HEK293 (cell line): ENCODE results near the gene KLC1.

Experiments used
- CTCF ChIA-PET: fragments of 350-600 bp; formaldehyde crosslinking; extraction: SDS; loops from one replicate; lab custom pipeline; 2021; ENCODE audit warnings: antibody characterized with exemption; lab: Yijun Ruan, JAX
- POLR2A ChIA-PET: fragments of 300-600 bp; formaldehyde crosslinking; extraction: SDS; loops from one replicate; lab custom pipeline; 2020; ENCODE audit warnings: antibody characterized with exemption, inconsistent platforms; lab: Yijun Ruan, JAX
- H3K27ac ChIP-seq: fragments of 200-500 bp; sonication (Bioruptor generic); 2 replicates; pipeline ENCODE4 v1.5.1; 2014; ENCODE audit warnings: low read depth, low read length, control low read depth, inconsistent platforms; ENCODE audit errors: extremely low read depth
- H3K36me3 ChIP-seq, 2 experiments: fragments of 200-500 bp in 1 of 2; sonication (Bioruptor generic) in 1 of 2; 1 replicate in 1 of 2; 2 replicates in 1 of 2; pipeline ENCODE4 v1.5.1; 2014 to 2017; ENCODE audit warnings: inconsistent platforms in 2 of 2, low read length in 2 of 2; ENCODE audit not compliant: control insufficient read depth in 2 of 2, insufficient read depth in 1 of 2
- H3K4me1 ChIP-seq: fragments of 200-500 bp; sonication (Bioruptor generic); 2 replicates; pipeline ENCODE4 v1.5.1; 2014; ENCODE audit warnings: mild to moderate bottlenecking, low read length, inconsistent platforms; ENCODE audit not compliant: control insufficient read depth, insufficient read depth
- H3K4me3 ChIP-seq: 2 replicates; pipeline ENCODE4 v1.5.1; 2011; ENCODE audit warnings: low read depth, mild to moderate bottlenecking, control low read depth, low read length, moderate library complexity
- H3K9me3 ChIP-seq: fragments of 200-500 bp; sonication (Bioruptor generic); 2 replicates; pipeline ENCODE4 v1.5.1; 2014; ENCODE audit warnings: low read depth, low read length, inconsistent platforms; ENCODE audit not compliant: control insufficient read depth, insufficient read depth
- BCL11B ChIP-seq: fragments of 450-650 bp; formaldehyde crosslinking; IDR thresholded peaks from 2 replicates; pipeline ENCODE4 v1.5.1; 2016; ENCODE audit warnings: low read depth, missing biosample characterization, missing genetic modification characterization
- PRDM10 ChIP-seq: fragments of 450-650 bp; formaldehyde crosslinking; IDR thresholded peaks from 2 replicates; pipeline ENCODE4 v1.5.1; 2016; ENCODE audit warnings: missing biosample characterization, missing genetic modification characterization
- ZFHX2 ChIP-seq: fragments of 450-650 bp; formaldehyde crosslinking; conservative IDR thresholded peaks from 2 replicates; pipeline ENCODE4 v1.5.1; 2016; ENCODE audit warnings: missing biosample characterization, missing genetic modification characterization
- ZIC2 ChIP-seq: fragments of 450-650 bp; formaldehyde crosslinking; IDR thresholded peaks from 2 replicates; pipeline ENCODE4 v1.5.1; 2016; ENCODE audit warnings: missing biosample characterization, missing genetic modification characterization
- ZNF16 ChIP-seq: fragments of 450-650 bp; formaldehyde crosslinking; IDR thresholded peaks from 2 replicates; pipeline ENCODE4 v1.5.1; 2016; ENCODE audit warnings: low read depth, missing biosample characterization, missing genetic modification characterization
- ZNF19 ChIP-seq: fragments of 450-650 bp; formaldehyde crosslinking; IDR thresholded peaks from 2 replicates; pipeline ENCODE4; 2016; ENCODE audit warnings: missing biosample characterization, missing genetic modification characterization, low read depth
- ZNF23 ChIP-seq: fragments of 450-650 bp; formaldehyde crosslinking; IDR thresholded peaks from 2 replicates; pipeline ENCODE4 v1.5.1; 2016; ENCODE audit warnings: missing biosample characterization, missing genetic modification characterization, borderline replicate concordance
- ZNF324 ChIP-seq: fragments of 450-650 bp; formaldehyde crosslinking; IDR thresholded peaks from 2 replicates; pipeline ENCODE4 v1.5.1; 2016; ENCODE audit warnings: missing biosample characterization, missing genetic modification characterization
- ZNF404 ChIP-seq: fragments of 450-650 bp; formaldehyde crosslinking; IDR thresholded peaks from 2 replicates; pipeline ENCODE4 v1.5.1; 2017; ENCODE audit warnings: missing biosample characterization, missing genetic modification characterization
- ZNF530 ChIP-seq: fragments of 450-650 bp; formaldehyde crosslinking; IDR thresholded peaks from 2 replicates; pipeline ENCODE4 v1.5.1; 2016; ENCODE audit warnings: low read depth, missing biosample characterization, missing genetic modification characterization
- ZNF555 ChIP-seq: fragments of 450-650 bp; formaldehyde crosslinking; conservative IDR thresholded peaks from 2 replicates; pipeline ENCODE4 v1.5.1; 2017; ENCODE audit warnings: missing biosample characterization, mild to moderate bottlenecking, missing genetic modification characterization, inconsistent platforms
- ZNF571 ChIP-seq: fragments of 450-650 bp; formaldehyde crosslinking; IDR thresholded peaks from 2 replicates; pipeline ENCODE4 v1.5.0; 2017; ENCODE audit warnings: missing biosample characterization, missing genetic modification characterization
- ZNF600 ChIP-seq: fragments of 450-650 bp; formaldehyde crosslinking; IDR thresholded peaks from 2 replicates; pipeline ENCODE4 v1.5.1; 2016; ENCODE audit warnings: missing biosample characterization, missing genetic modification characterization
- ZNF610 ChIP-seq: fragments of 450-650 bp; formaldehyde crosslinking; IDR thresholded peaks from 2 replicates; pipeline ENCODE4 v1.5.1; 2016; ENCODE audit warnings: missing biosample characterization, missing genetic modification characterization, borderline replicate concordance
- ZNF621 ChIP-seq: fragments of 450-650 bp; formaldehyde crosslinking; IDR thresholded peaks from 2 replicates; pipeline ENCODE4 v1.5.1; 2017; ENCODE audit warnings: missing biosample characterization, missing genetic modification characterization
- ZNF830 ChIP-seq: fragments of 450-650 bp; IDR thresholded peaks from 2 replicates; pipeline ENCODE4 v1.5.0; 2018; ENCODE audit warnings: missing biosample characterization, missing genetic modification characterization, low read depth, mild to moderate bottlenecking, moderate library complexity
- TF ChIP-seq, protein P1 (sequence below): fragments of 450-650 bp; formaldehyde crosslinking; IDR thresholded peaks from 2 replicates; pipeline ENCODE4 v1.5.1; 2016; ENCODE audit warnings: missing biosample characterization, missing genetic modification characterization, borderline replicate concordance

The KLC1 gene

GRCh38 chr14:103633391-103633790, 4.4 kb downstream of the KLC1 start:
- ChIA-PET POLR2A (no interaction called here), CTCF (interaction anchor here (0.8 kb wide), 1 partner anchor 86 kb away, joined by 3 read pairs; no protein-coding TSS in a partner anchor)
- Histone ChIP-seq H3K27ac (no peak overlapping the region), H3K36me3 (peaks cover 14 to 17% of the 10 kb centered on the region in 2 experiments; a peak in 2 of 3 replicates), H3K9me3 (no peaks in the 10 kb centered on the region), H3K4me1 (peaks cover 3% of the 10 kb centered on the region), H3K4me3 (no peak overlapping the region)
- no peak for TF ChIP-seq ZNF830
- peak; percentile 31; the same call in 1 of the 2 replicates for TF ChIP-seq ZNF600 (tag by site-specific recombination)

DNA sequence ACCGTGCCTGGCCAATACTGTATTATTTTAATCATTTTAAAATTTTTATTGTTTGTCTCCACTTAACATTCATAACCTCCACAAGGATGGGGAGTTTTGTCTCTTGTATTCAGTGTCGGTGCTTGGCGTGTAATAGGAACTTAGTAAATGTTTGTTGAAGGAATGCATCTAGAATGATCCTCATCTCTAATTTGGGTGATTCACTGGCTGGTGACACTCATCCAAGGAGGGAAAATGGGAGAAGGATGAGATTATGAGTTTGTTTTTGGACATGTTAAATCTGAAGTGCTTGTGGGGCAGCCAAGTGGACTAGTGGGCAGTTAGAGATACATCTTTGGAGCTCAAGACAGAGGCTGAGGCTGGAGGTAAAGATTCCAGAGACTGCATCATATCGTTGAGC, 5.1 kb downstream of the KLC1 start:
- Histone ChIP-seq H3K4me1 (peaks cover 3% of the 10 kb centered on the region), H3K36me3 (peaks cover 17 to 18% of the 10 kb centered on the region in 2 experiments; a peak in 2 of 3 replicates), H3K4me3 (no peak overlapping the region), H3K9me3 (no peaks in the 10 kb centered on the region), H3K27ac (0 out of 2 replicates have a peak overlapping the region, but pooled peaks have one; percentile 16)
- POLR2A ChIA-PET: no interaction called here
- CTCF ChIA-PET: interaction anchor here (0.6 kb wide), 2 partner anchors 16 to 79 kb away, joined by 4 to 6 read pairs; no protein-coding TSS in a partner anchor
- TF ChIP-seq ZNF324 (tag by site-specific recombination) (no peak), ZNF404 (tag by site-specific recombination) (no peak), ZNF555 (tag by site-specific recombination) (no peak), ZIC2 (tag by site-specific recombination) (no peak), ZNF530 (tag by site-specific recombination) (no peak), BCL11B (tag by site-specific recombination) (no peak), ZNF19 (tag by site-specific recombination) (no peak), ZNF23 (tag by site-specific recombination) (no peak)

DNA sequence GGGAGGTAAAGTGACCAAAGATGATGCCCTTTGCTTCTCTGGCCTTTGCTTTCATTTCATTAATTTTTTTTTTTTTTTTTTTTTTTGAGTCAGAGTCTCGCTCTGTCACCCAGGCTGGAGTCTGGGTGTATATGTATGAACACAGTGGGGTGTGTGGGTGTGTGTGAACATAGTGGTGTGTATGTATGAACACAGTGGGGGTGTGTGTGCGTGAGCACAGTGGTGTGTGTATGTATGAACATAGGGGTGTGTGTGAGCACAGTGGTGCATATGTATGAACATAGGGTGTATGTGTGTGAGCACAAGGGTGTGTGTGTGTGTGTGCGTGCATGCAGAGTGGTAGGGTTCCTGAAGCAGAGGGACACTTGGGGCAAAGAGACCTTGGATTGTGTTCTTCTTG, 9.6 kb downstream of the KLC1 start:
- TF ChIP-seq PRDM10 (tag by site-specific recombination) (no peak), ZFHX2 (tag by site-specific recombination) (peak; percentile 46; the same call in 1 of the 2 replicates)
- TF ChIP-seq, all 188 proteins: peak for 1
- CTCF ChIA-PET: interaction anchor here (0.6 kb wide), 1 partner anchor 31 kb away, joined by 3 read pairs; no protein-coding TSS in a partner anchor

DNA sequence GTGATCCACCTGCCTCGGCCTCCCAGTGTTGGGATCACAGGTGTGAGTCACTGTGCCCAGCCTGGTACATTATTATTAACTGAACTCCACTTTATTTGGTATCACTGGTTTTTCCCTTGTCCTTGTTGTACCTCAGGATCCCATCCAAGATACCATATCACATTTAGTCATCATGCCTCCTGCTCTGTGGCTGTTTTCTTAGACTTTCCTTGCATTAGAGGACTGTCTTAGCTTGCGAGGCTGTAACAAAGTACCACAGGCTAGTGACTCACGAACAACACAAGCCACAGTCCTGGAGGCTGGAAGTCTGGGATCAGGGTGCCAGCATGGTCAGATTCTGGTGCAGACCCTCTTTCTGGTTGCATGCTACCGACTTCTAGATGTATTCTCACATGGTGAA, 12.2 kb downstream of the KLC1 start:
- H3K9me3 ChIP-seq: no peaks in the 10 kb centered on the region
- H3K36me3 ChIP-seq: peaks cover 8 to 20% of the 10 kb centered on the region in 2 experiments; a peak in 2 of 3 replicates
- H3K27ac ChIP-seq: no peak overlapping the region
- no peaks in the 10 kb centered on the region for H3K4me1 ChIP-seq
- H3K4me3 ChIP-seq: no peak overlapping the region
- ChIA-PET CTCF (interaction anchor here (1.1 kb wide), 1 partner anchor 9 kb away, joined by 5 read pairs; no protein-coding TSS in a partner anchor), POLR2A (no interaction called here)
- no peak for TF ChIP-seq ZNF571
- no peak for TF ChIP-seq ZIC2 (tag by site-specific recombination)
- TF ChIP-seq ZNF610 (tag by site-specific recombination): no peak
- no peak for TF ChIP-seq ZNF621
- TF ChIP-seq ZNF530 (tag by site-specific recombination): no peak
- TF ChIP-seq, protein P1, sequence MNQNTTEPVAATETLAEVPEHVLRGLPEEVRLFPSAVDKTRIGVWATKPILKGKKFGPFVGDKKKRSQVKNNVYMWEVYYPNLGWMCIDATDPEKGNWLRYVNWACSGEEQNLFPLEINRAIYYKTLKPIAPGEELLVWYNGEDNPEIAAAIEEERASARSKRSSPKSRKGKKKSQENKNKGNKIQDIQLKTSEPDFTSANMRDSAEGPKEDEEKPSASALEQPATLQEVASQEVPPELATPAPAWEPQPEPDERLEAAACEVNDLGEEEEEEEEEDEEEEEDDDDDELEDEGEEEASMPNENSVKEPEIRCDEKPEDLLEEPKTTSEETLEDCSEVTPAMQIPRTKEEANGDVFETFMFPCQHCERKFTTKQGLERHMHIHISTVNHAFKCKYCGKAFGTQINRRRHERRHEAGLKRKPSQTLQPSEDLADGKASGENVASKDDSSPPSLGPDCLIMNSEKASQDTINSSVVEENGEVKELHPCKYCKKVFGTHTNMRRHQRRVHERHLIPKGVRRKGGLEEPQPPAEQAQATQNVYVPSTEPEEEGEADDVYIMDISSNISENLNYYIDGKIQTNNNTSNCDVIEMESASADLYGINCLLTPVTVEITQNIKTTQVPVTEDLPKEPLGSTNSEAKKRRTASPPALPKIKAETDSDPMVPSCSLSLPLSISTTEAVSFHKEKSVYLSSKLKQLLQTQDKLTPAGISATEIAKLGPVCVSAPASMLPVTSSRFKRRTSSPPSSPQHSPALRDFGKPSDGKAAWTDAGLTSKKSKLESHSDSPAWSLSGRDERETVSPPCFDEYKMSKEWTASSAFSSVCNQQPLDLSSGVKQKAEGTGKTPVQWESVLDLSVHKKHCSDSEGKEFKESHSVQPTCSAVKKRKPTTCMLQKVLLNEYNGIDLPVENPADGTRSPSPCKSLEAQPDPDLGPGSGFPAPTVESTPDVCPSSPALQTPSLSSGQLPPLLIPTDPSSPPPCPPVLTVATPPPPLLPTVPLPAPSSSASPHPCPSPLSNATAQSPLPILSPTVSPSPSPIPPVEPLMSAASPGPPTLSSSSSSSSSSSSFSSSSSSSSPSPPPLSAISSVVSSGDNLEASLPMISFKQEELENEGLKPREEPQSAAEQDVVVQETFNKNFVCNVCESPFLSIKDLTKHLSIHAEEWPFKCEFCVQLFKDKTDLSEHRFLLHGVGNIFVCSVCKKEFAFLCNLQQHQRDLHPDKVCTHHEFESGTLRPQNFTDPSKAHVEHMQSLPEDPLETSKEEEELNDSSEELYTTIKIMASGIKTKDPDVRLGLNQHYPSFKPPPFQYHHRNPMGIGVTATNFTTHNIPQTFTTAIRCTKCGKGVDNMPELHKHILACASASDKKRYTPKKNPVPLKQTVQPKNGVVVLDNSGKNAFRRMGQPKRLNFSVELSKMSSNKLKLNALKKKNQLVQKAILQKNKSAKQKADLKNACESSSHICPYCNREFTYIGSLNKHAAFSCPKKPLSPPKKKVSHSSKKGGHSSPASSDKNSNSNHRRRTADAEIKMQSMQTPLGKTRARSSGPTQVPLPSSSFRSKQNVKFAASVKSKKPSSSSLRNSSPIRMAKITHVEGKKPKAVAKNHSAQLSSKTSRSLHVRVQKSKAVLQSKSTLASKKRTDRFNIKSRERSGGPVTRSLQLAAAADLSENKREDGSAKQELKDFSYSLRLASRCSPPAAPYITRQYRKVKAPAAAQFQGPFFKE (tag by site-specific recombination): no peak
- no peak for TF ChIP-seq ZNF16 (tag by site-specific recombination)

More for the DNA sequence above, 9.6 kb downstream of the KLC1 start:
- Histone ChIP-seq H3K4me1 (no peaks in the 10 kb centered on the region), H3K36me3 (peaks cover 18 to 21% of the 10 kb centered on the region in 2 experiments; a peak in 2 of 3 replicates), H3K9me3 (no peaks in the 10 kb centered on the region), H3K27ac (no peak overlapping the region), H3K4me3 (no peak overlapping the region)
- POLR2A ChIA-PET: interaction anchor here (0.6 kb wide), 1 partner anchor 80 kb away, joined by 3 read pairs; no protein-coding TSS in a partner anchor
